ENCODE measurements around the gene KIF3C.

Gene KIF3C

GRCh38 chr2:25894135-25894830 is 88.0 kb downstream of the KIF3C start:
- H3K4me3 ChIP-seq (ENCODE audit: low read depth, low read length): no peak overlapping the region
- no peak for DNase-seq (ENCODE audit: low read depth)

DNA sequence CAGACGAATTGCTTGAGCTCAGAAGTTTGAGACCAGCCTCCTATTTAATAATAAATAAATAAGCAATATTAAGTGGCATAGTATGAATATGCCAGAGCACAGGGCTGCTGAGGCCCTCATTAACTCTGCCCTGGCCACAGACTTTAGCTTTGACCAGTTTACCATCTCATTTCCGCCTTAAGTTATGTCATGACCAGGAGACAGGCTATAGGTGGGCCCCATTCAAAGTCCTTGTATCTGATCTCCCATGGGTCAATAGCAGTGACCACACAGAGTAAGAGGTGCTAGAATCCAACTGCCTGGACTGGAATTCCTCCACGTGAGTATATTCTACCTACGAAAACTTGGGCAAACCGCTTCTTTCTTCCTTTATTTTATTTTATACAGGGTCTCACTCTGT is 90.6 kb downstream of the KIF3C start:
- no peak for DNase-seq (ENCODE audit: low read depth)
- H3K4me3 ChIP-seq (ENCODE audit: low read depth, low read length): no peak overlapping the region

- DNase-seq (ENCODE audit: low read depth): no peak
- H3K4me3 ChIP-seq (ENCODE audit: low read depth, low read length): no peak overlapping the region
Observed at GRCh38 chr2:25887624-25888242, 94.6 kb downstream of the KIF3C start.

- H3K4me3 ChIP-seq (ENCODE audit: low read depth, low read length): no peak overlapping the region
- peak; percentile 73 for DNase-seq (ENCODE audit: low read depth)
Observed at GRCh38 chr2:25885933-25886332, 96.4 kb downstream of the KIF3C start.

GRCh38 chr2:25881764-25882163 is 100.5 kb downstream of the KIF3C start:
- no peak overlapping the region for H3K4me3 ChIP-seq (ENCODE audit: low read depth, low read length)
- no peak for DNase-seq (ENCODE audit: low read depth)

DNA sequence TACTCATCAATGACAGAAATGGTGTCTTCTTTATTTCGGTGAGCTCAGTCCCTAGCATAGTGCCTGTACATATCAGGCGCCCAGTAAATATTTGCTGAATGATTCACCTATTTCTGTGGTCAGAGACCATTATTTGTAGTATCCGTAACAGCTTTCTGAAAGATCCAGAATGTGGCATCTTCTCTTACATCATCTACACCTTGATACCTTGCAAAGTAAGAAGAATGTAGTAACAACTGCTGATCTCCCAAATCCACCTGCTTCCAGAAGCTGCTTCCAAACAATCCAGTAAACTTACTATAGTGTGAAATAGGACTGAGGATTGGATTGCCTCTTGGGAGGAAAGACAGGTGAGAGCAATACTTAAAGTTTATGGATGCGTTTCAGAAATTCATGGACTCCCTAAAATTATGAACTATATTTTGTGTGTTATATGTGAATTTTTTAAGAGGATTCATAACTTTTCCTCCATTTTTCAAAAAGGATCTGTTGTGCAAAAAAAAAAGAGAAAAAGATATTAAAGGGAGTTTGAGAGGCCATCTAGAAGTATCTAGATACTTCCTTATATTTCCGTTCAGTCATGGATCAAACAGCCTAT is 103.1 kb downstream of the KIF3C start:
- no peak for DNase-seq (ENCODE audit: low read depth)
- H3K4me3 ChIP-seq (ENCODE audit: low read depth, low read length): peak overlapping the region; percentile 98

- peak within 1 kb of the TSS; percentile 98 for H3K4me3 ChIP-seq (ENCODE audit: low read depth, low read length)
- peak; percentile 89 for DNase-seq (ENCODE audit: low read depth)
Observed at GRCh38 chr2:25878361-25879132, 103.8 kb downstream of the KIF3C start, which contains the start of gene ASXL2. ASXL2 (minus strand) TSS chr2:25878487; CDS start chr2:25878222, 265 bp downstream.

DNA sequence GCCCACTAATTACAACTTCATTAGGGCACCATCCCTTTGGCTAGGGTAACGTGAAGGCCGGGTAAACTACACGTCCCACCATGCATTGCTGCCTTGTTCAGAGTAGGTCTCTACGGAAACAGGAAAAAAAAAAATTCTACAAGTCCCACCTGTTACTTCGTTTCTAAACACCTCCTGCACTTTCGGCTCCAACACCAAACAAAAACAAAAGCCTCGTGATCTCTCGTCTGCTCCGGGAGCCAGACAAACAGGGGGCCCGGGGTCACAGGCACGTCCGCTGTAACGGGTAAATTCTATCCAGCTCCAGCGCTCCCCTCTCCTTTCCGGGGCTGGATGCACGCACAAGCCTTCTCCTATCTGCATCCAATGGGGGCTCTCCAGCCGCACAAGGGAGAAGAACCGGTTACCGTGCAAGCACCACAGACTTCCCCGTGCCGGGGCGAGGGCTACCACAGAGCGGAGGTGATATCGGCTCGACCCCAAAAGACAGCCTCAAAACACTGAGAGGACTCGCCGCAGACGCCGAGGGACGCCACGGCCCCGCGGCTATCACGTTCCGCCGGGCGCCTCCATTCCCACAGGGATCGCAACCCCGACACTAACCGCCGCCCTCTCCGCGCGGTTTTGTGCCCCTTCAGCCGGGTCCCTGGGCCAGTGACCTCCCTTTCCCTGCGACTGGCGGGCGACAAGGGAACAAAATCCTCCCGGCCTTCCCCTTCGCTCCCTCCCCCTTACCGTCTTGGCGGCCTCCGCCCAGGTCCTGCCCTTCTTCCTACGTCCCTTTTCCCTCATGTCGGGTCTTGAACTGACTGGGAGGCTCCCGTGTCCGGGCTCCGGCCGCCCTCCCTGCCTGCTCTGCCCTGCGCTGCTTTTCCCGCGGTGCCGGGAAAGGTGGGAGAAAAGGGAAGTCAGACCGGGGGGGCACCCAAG is 104.6 kb downstream of the KIF3C start:
- DNase-seq (ENCODE audit: low read depth): no peak
- H3K4me3 ChIP-seq (ENCODE audit: low read depth, low read length): peak overlapping the region; percentile 98
